GM12878 (cell line): Measurements from ENCODE around the gene NPW. TPM values are rescaled to one million over a fixed set of nuclear protein-coding genes. Genes with fewer than 3 reads are reported as not detected.
A peak's percentile ranks its signal among the peaks of the same experiment; 100 is the strongest.

ENCODE experiments used
- CHD2 ChIP-seq: IDR thresholded peaks from 2 replicates; pipeline ENCODE4 v1.6.1; 2011; ENCODE audit warnings: low read depth, low read length, improper control_type of control experiment, borderline replicate concordance
- CREM ChIP-seq: IDR thresholded peaks from 2 replicates; pipeline ENCODE4 v1.6.1; 2014; ENCODE audit warnings: antibody characterized with exemption, low read depth
- IKZF2 ChIP-seq, 2 experiments: fragments of 450-650 bp; IDR thresholded peaks; 2 replicates each; pipeline ENCODE4 v1.6.1; 2017; ENCODE audit warnings: mild to moderate bottlenecking in 2 of 2, moderate library complexity in 2 of 2
- JUNB ChIP-seq: IDR thresholded peaks from 2 replicates; pipeline ENCODE4 v1.6.1; 2016; ENCODE audit warnings: antibody characterized with exemption, mild to moderate bottlenecking
- POU2F2 ChIP-seq: IDR thresholded peaks from 3 replicates; pipeline ENCODE4 v1.6.1; 2011; ENCODE audit warnings: low read depth, mild to moderate bottlenecking, low read length, borderline replicate concordance
- SKIL ChIP-seq: fragments of 450-650 bp; IDR thresholded peaks from 2 replicates; pipeline ENCODE4 v1.6.1; 2017; ENCODE audit warnings: mild to moderate bottlenecking, low read depth, inconsistent platforms; ENCODE audit not compliant: poor library complexity, severe bottlenecking
- SMARCA5 ChIP-seq: fragments of 450-650 bp; IDR thresholded peaks from 2 replicates; pipeline ENCODE4 v1.6.1; 2017; ENCODE audit warnings: mild to moderate bottlenecking
- SP1 ChIP-seq: IDR thresholded peaks from one replicate; pipeline ENCODE4 v1.6.1; 2011; ENCODE audit warnings: low read depth, low read length
- STAT3 ChIP-seq: IDR thresholded peaks from 2 replicates; pipeline ENCODE4 v1.6.1; 2011; ENCODE audit warnings: low read depth, low read length, improper control_type of control experiment
- ZBTB11 ChIP-seq: fragments of 450-650 bp; formaldehyde crosslinking; IDR thresholded peaks from 2 replicates; pipeline ENCODE4 v1.5.0; 2022; ENCODE audit warnings: mild to moderate bottlenecking, missing genetic modification characterization
- polyA plus RNA-seq, 11 experiments: library from polyadenylated mRNA; depleted of rRNA in 4 of 11; unstranded in 6 of 11; stranded (reverse) in 5 of 11; fragments of >200 nt; fragmentation: Nextera tagmentation in 4 of 11; fragmentation: Illumina TruSeq in 1 of 11; extraction: Ambion mirVana in 4 of 11; extraction: Trizol in 1 of 11; gene quantifications; 1 replicate in 1 of 11; 2 replicates in 10 of 11; pipeline versions ENCODE4 v1.2.1 to v1.2.3, GENCODE V29; 2011 to 2016; ENCODE audit warnings: inconsistent platforms in 2 of 11, missing spikeins in 2 of 11, low read depth in 1 of 11
- total RNA-seq, 4 experiments: library from RNA; depleted of rRNA in 3 of 4; stranded (reverse); fragments of >200 nt in 3 of 4; fragmentation: Illumina TruSeq in 1 of 4; extraction: Trizol in 1 of 4; gene quantifications; 2 replicates each; pipeline versions ENCODE4 v1.2.1 to v1.2.3, GENCODE V29; 2013 to 2021
- TF ChIP-seq, protein P1 (sequence below): fragments of 450-650 bp; formaldehyde crosslinking; IDR thresholded peaks from 2 replicates; pipeline ENCODE4 v1.4.0; 2022; ENCODE audit warnings: mild to moderate bottlenecking, moderate library complexity
- TF ChIP-seq, protein P2 (sequence below): fragments of 450-650 bp; IDR thresholded peaks from 2 replicates; pipeline ENCODE4 v1.6.1; 2017; ENCODE audit warnings: low read depth, mild to moderate bottlenecking, moderate library complexity
- TF ChIP-seq, protein P3 (sequence below): fragments of 450-650 bp; IDR thresholded peaks from 2 replicates; pipeline ENCODE4 v1.6.1; 2017; ENCODE audit warnings: antibody characterized with exemption, mild to moderate bottlenecking, moderate library complexity
- TF ChIP-seq, protein P4 (sequence below): fragments of 450-650 bp; IDR thresholded peaks from 2 replicates; pipeline ENCODE4 v1.6.1; 2016; ENCODE audit warnings: mild to moderate bottlenecking

The NPW gene
- total and polyA plus RNA-seq, 10 of the 15 experiments (the other 5 are each of a cell fraction or from before 2014, with no cell fraction given): 0.23 to 2.5 (median 0.98) TPM; not detected in 4

DNA sequence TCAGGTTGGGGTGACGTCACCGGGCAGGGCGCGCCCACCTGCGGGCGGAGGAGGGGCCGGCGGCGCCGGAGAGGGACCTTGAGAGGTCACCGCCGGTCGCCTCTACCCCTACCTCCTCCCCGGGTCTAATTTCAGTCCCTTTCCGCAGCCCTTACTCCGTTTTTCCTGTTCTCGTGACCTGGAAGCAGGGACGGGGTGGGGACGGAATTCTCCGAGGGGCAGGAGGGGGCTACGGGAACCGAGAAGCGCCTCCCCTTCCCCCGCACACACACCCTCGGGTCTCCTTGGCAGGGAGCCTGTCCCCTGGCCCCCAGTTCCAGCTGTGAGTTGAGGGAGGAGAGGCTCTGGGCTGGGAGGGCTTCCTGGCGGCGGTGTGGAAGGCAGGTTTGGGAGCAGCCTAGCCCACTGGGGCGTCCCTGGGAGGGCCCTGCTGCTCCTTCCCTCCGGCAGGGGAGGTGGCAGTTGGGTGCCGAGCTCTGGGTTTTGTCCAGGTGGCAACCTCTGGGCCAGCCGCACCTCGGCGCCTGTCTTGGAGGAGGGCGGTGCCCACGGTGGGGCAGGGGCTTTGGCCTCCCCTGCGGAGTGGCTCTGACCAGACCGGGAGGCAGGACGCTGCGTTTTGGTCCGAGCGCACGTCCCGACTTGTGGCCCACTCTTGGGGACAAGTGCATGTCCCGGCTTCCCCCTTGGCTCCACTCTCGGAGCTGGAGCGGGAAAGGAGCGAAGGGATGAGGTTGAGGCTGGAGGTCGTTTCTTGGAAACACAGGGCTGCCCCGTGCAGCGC lies 29.0 kb upstream of the NPW start (continued):
- TF ChIP-seq, protein P1, sequence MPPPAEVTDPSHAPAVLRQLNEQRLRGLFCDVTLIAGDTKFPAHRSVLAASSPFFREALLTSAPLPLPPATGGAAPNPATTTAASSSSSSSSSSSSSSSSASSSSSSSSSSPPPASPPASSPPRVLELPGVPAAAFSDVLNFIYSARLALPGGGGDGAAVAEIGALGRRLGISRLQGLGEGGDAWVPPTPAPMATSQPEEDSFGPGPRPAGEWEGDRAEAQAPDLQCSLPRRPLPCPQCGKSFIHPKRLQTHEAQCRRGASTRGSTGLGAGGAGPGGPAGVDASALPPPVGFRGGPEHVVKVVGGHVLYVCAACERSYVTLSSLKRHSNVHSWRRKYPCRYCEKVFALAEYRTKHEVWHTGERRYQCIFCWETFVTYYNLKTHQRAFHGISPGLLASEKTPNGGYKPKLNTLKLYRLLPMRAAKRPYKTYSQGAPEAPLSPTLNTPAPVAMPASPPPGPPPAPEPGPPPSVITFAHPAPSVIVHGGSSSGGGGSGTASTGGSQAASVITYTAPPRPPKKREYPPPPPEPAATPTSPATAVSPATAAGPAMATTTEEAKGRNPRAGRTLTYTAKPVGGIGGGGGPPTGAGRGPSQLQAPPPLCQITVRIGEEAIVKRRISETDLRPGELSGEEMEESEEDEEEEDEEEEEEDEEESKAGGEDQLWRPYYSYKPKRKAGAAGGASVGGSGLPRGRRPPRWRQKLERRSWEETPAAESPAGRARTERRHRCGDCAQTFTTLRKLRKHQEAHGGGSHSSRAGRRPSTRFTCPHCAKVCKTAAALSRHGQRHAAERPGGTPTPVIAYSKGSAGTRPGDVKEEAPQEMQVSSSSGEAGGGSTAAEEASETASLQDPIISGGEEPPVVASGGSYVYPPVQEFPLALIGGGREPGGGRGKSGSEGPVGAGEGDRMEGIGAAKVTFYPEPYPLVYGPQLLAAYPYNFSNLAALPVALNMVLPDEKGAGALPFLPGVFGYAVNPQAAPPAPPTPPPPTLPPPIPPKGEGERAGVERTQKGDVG (CRISPR knock-in tag): no peak
- TF ChIP-seq, protein P2, sequence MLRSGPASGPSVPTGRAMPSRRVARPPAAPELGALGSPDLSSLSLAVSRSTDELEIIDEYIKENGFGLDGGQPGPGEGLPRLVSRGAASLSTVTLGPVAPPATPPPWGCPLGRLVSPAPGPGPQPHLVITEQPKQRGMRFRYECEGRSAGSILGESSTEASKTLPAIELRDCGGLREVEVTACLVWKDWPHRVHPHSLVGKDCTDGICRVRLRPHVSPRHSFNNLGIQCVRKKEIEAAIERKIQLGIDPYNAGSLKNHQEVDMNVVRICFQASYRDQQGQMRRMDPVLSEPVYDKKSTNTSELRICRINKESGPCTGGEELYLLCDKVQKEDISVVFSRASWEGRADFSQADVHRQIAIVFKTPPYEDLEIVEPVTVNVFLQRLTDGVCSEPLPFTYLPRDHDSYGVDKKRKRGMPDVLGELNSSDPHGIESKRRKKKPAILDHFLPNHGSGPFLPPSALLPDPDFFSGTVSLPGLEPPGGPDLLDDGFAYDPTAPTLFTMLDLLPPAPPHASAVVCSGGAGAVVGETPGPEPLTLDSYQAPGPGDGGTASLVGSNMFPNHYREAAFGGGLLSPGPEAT: no peak
- no peak for TF ChIP-seq ZBTB11
- no peak for TF ChIP-seq POU2F2
- TF ChIP-seq CHD2: 0 out of 2 replicates have a peak, but pooled peaks have one; percentile 22
- TF ChIP-seq, protein P3, sequence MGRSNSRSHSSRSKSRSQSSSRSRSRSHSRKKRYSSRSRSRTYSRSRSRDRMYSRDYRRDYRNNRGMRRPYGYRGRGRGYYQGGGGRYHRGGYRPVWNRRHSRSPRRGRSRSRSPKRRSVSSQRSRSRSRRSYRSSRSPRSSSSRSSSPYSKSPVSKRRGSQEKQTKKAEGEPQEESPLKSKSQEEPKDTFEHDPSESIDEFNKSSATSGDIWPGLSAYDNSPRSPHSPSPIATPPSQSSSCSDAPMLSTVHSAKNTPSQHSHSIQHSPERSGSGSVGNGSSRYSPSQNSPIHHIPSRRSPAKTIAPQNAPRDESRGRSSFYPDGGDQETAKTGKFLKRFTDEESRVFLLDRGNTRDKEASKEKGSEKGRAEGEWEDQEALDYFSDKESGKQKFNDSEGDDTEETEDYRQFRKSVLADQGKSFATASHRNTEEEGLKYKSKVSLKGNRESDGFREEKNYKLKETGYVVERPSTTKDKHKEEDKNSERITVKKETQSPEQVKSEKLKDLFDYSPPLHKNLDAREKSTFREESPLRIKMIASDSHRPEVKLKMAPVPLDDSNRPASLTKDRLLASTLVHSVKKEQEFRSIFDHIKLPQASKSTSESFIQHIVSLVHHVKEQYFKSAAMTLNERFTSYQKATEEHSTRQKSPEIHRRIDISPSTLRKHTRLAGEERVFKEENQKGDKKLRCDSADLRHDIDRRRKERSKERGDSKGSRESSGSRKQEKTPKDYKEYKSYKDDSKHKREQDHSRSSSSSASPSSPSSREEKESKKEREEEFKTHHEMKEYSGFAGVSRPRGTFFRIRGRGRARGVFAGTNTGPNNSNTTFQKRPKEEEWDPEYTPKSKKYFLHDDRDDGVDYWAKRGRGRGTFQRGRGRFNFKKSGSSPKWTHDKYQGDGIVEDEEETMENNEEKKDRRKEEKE: no peak
- no peak for TF ChIP-seq JUNB
- TF ChIP-seq, protein P4, sequence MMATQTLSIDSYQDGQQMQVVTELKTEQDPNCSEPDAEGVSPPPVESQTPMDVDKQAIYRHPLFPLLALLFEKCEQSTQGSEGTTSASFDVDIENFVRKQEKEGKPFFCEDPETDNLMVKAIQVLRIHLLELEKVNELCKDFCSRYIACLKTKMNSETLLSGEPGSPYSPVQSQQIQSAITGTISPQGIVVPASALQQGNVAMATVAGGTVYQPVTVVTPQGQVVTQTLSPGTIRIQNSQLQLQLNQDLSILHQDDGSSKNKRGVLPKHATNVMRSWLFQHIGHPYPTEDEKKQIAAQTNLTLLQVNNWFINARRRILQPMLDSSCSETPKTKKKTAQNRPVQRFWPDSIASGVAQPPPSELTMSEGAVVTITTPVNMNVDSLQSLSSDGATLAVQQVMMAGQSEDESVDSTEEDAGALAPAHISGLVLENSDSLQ: no peak
- no peak for TF ChIP-seq CREM
- TF ChIP-seq SKIL: no peak
- 0 out of 4 replicates have a peak, but pooled peaks of 1 of the 2 experiments have one; percentile 24 for TF ChIP-seq IKZF2 (IDR thresholded peaks at IDR 0.05)
- peak; percentile 2 for TF ChIP-seq SP1
- no peak for TF ChIP-seq STAT3
- 0 out of 2 replicates have a peak, but pooled peaks have one; percentile 43 for TF ChIP-seq SMARCA5
